ENCODE results near the gene CALML6.

CALML6 gene

GRCh38 chr1:1962752-1963151, 47.7 kb downstream of the CALML6 start:
- H3K27me3 ChIP-seq, result peaks cover 59% of the 10 kb centered on the region
- no peaks in the 10 kb centered on the region for H3K4me1 ChIP-seq (ENCODE audit: control insufficient read depth in 1 of 2, insufficient read depth in 1 of 2, low read depth in 1 of 2, low read length in 1 of 2)
- no peaks in the 10 kb centered on the region for H3K36me3 ChIP-seq
- H3K4me3 ChIP-seq (ENCODE audit: low read depth in 1 of 2, low read length in 1 of 2), result no peak overlapping the region
- no peaks in the 10 kb centered on the region for H3K9me3 ChIP-seq
- TF ChIP-seq, protein P1, sequence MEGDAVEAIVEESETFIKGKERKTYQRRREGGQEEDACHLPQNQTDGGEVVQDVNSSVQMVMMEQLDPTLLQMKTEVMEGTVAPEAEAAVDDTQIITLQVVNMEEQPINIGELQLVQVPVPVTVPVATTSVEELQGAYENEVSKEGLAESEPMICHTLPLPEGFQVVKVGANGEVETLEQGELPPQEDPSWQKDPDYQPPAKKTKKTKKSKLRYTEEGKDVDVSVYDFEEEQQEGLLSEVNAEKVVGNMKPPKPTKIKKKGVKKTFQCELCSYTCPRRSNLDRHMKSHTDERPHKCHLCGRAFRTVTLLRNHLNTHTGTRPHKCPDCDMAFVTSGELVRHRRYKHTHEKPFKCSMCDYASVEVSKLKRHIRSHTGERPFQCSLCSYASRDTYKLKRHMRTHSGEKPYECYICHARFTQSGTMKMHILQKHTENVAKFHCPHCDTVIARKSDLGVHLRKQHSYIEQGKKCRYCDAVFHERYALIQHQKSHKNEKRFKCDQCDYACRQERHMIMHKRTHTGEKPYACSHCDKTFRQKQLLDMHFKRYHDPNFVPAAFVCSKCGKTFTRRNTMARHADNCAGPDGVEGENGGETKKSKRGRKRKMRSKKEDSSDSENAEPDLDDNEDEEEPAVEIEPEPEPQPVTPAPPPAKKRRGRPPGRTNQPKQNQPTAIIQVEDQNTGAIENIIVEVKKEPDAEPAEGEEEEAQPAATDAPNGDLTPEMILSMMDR (IDR thresholded peaks at IDR 0.05), result no peak
- H3K27ac ChIP-seq, result no peak overlapping the region

- TF ChIP-seq, protein P1 (IDR thresholded peaks at IDR 0.05), result no peak
- Histone ChIP-seq H3K27me3 (peaks cover 65% of the 10 kb centered on the region), H3K4me3 (ENCODE audit: low read depth in 1 of 2, low read length in 1 of 2) (no peak overlapping the region), H3K27ac (no peak overlapping the region), H3K4me1 (ENCODE audit: control insufficient read depth in 1 of 2, insufficient read depth in 1 of 2, low read depth in 1 of 2, low read length in 1 of 2) (no peaks in the 10 kb centered on the region), H3K36me3 (no peaks in the 10 kb centered on the region), H3K9me3 (no peaks in the 10 kb centered on the region)
Observed at GRCh38 chr1:1963570-1963969, 48.5 kb downstream of the CALML6 start.

GRCh38 chr1:1964811-1965210, 49.8 kb downstream of the CALML6 start:
- TF ChIP-seq, protein P1 (IDR thresholded peaks at IDR 0.05), result no peak
- Histone ChIP-seq H3K36me3 (no peaks in the 10 kb centered on the region), H3K27me3 (peaks cover 53% of the 10 kb centered on the region), H3K9me3 (no peaks in the 10 kb centered on the region), H3K4me3 (ENCODE audit: low read depth in 1 of 2, low read length in 1 of 2) (no peak overlapping the region), H3K4me1 (ENCODE audit: control insufficient read depth in 1 of 2, insufficient read depth in 1 of 2, low read depth in 1 of 2, low read length in 1 of 2) (no peaks in the 10 kb centered on the region), H3K27ac (no peak overlapping the region)

GRCh38 chr1:1965546-1965945, 50.5 kb downstream of the CALML6 start:
- Histone ChIP-seq H3K27ac (no peak overlapping the region), H3K9me3 (no peaks in the 10 kb centered on the region), H3K36me3 (no peaks in the 10 kb centered on the region), H3K4me3 (ENCODE audit: low read depth in 1 of 2, low read length in 1 of 2) (no peak overlapping the region), H3K4me1 (ENCODE audit: control insufficient read depth in 1 of 2, insufficient read depth in 1 of 2, low read depth in 1 of 2, low read length in 1 of 2) (no peaks in the 10 kb centered on the region), H3K27me3 (peaks cover 46% of the 10 kb centered on the region)
- TF ChIP-seq, protein P1 (IDR thresholded peaks at IDR 0.05), result no peak

- Histone ChIP-seq H3K4me3 (ENCODE audit: low read depth in 1 of 2, low read length in 1 of 2) (no peak overlapping the region), H3K4me1 (ENCODE audit: control insufficient read depth in 1 of 2, insufficient read depth in 1 of 2, low read depth in 1 of 2, low read length in 1 of 2) (no peaks in the 10 kb centered on the region), H3K36me3 (no peaks in the 10 kb centered on the region), H3K27ac (no peak overlapping the region), H3K9me3 (no peaks in the 10 kb centered on the region), H3K27me3 (peaks cover 40% of the 10 kb centered on the region)
- TF ChIP-seq, protein P1 (IDR thresholded peaks at IDR 0.05), result no peak
Observed at GRCh38 chr1:1966071-1966740, 51.1 kb downstream of the CALML6 start.
